ENCODE data around the gene NEURL1. TPM values are rescaled to one million over a fixed set of nuclear protein-coding genes. Genes with fewer than 3 reads are reported as not detected.

NEURL1 gene
- total RNA-seq, 4 donors from 2014 or later, result 67.6 to 147 (median 110) TPM

GRCh38 chr10:103622286-103622685, 128.8 kb downstream of the NEURL1 start:
- no peak overlapping the region for H3K4me3 ChIP-seq
- intact Hi-C loops (cut with DNase I; ENCODE audit: low total_unique reads), result no loop called here
- in situ Hi-C loops (cut with MboI; ENCODE audit: low sequenced_read_pairs in 4 of 4), result no loop called here
- ATAC-seq, result no peak
- H3K36me3 ChIP-seq, result peaks cover 0 to 10% of the 10 kb centered on the region in 2 donors
- no peaks in the 10 kb centered on the region for H3K9me3 ChIP-seq
- peaks cover 36 to 41% of the 10 kb centered on the region in 2 donors for H3K4me1 ChIP-seq
- H3K27me3 ChIP-seq, result no peaks in the 10 kb centered on the region
- DNase-seq, result no peak
- TF ChIP-seq CTCF (IDR thresholded peaks at IDR 0.05 in 4 of 5, conservative IDR thresholded peaks at IDR 0.05 in 1 of 5) (no peak), POLR2A (IDR thresholded peaks at IDR 0.05) (no peak)
- H3K27ac ChIP-seq, result no peak overlapping the region

- H3K27me3 ChIP-seq, result no peaks in the 10 kb centered on the region
- H3K9me3 ChIP-seq, result no peaks in the 10 kb centered on the region
- TF ChIP-seq POLR2A (IDR thresholded peaks at IDR 0.05), result no peak
- no peak for TF ChIP-seq CTCF (IDR thresholded peaks at IDR 0.05 in 4 of 5, conservative IDR thresholded peaks at IDR 0.05 in 1 of 5)
- ATAC-seq, result no peak
- H3K4me1 ChIP-seq, result peaks cover 28 to 33% of the 10 kb centered on the region in 2 donors
- H3K36me3 ChIP-seq, result peaks cover 0 to 10% of the 10 kb centered on the region in 2 donors
- in situ Hi-C loops (cut with MboI; ENCODE audit: low sequenced_read_pairs in 4 of 4), result no loop called here
- DNase-seq, result no peak
- no peak overlapping the region for H3K27ac ChIP-seq
- H3K4me3 ChIP-seq, result no peak overlapping the region
- intact Hi-C loops (cut with DNase I; ENCODE audit: low total_unique reads), result no loop called here
Observed at GRCh38 chr10:103622935-103623574, 129.6 kb downstream of the NEURL1 start.

- H3K4me1 ChIP-seq, result peaks cover 3 to 4% of the 10 kb centered on the region in 2 donors
- H3K27me3 ChIP-seq, result no peaks in the 10 kb centered on the region
- no peak overlapping the region for H3K27ac ChIP-seq
- H3K4me3 ChIP-seq, result no peak overlapping the region
- H3K9me3 ChIP-seq, result no peaks in the 10 kb centered on the region
- ATAC-seq (no peak), DNase-seq (no peak)
- peaks cover 0 to 10% of the 10 kb centered on the region in 2 donors for H3K36me3 ChIP-seq
- no peak for TF ChIP-seq CTCF (IDR thresholded peaks at IDR 0.05 in 4 of 5, conservative IDR thresholded peaks at IDR 0.05 in 1 of 5)
- in situ Hi-C loops (cut with MboI; ENCODE audit: low sequenced_read_pairs in 4 of 4) (no loop called here), intact Hi-C loops (cut with DNase I; ENCODE audit: low total_unique reads) (no loop called here)
Observed at GRCh38 chr10:103626178-103626577, 132.7 kb downstream of the NEURL1 start.

- ATAC-seq (no peak), DNase-seq (no peak)
- TF ChIP-seq CTCF (IDR thresholded peaks at IDR 0.05 in 4 of 5, conservative IDR thresholded peaks at IDR 0.05 in 1 of 5), result no peak
- no peak for TF ChIP-seq POLR2A (IDR thresholded peaks at IDR 0.05)
- H3K4me3 ChIP-seq, result no peak overlapping the region
- no peaks in the 10 kb centered on the region for H3K27me3 ChIP-seq
- in situ Hi-C loops (cut with MboI; ENCODE audit: low sequenced_read_pairs in 4 of 4) (no loop called here), intact Hi-C loops (cut with DNase I; ENCODE audit: low total_unique reads) (no loop called here)
- no peak overlapping the region for H3K27ac ChIP-seq
- peaks cover 0 to 10% of the 10 kb centered on the region in 2 donors for H3K36me3 ChIP-seq
- no peaks in the 10 kb centered on the region for H3K4me1 ChIP-seq
- no peaks in the 10 kb centered on the region for H3K9me3 ChIP-seq
Observed at GRCh38 chr10:103627111-103627892, 133.8 kb downstream of the NEURL1 start.
